HepG2 (cell line): Measurements from ENCODE around the gene TRIM62. TPM values are rescaled to one million over a fixed set of nuclear protein-coding genes. Genes with fewer than 3 reads are reported as not detected.

Experiments
- ATAC-seq: fragments of 200-7000 bp; cut with Tn5 transposase; 3 replicates; pipeline ENCODE4 v1.9.1; 2020; ENCODE audit warnings: mild to moderate bottlenecking, moderate library complexity
- BruUV-seq: library from RNA; stranded (reverse); fragments of 400-500 nt; replicated peaks from 2 replicates; lab custom pipeline; 2021; lab: Mats Ljungman, UMichigan
- CTCF ChIA-PET: fragments of 300-600 bp; formaldehyde crosslinking; extraction: SDS; loops from one replicate; lab custom pipeline; 2021; ENCODE audit warnings: low total read pairs, inconsistent platforms, low intra/inter-chr PET ratio; lab: Yijun Ruan, JAX
- POLR2A ChIA-PET: fragments of 350-600 bp; sonication (Branson Sonifier 250); formaldehyde crosslinking; loops from one replicate; lab custom pipeline; 2020; ENCODE audit warnings: antibody characterized with exemption, inconsistent platforms; lab: Yijun Ruan, JAX
- DNase-seq: peaks from one replicate; pipeline ENCODE4 v3.0.0-alpha.2; 2015; ENCODE audit warnings: low spot score
- FAIRE-seq: peaks from 3 replicates; lab custom pipeline; 2011; peaks lifted over from hg19 to GRCh38; lab: Jason Lieb, UNC
- H2AFZ ChIP-seq: one replicate; pipeline ENCODE4 v1.6.1; 2011; ENCODE audit warnings: low read length, inconsistent platforms
- H3K27ac ChIP-seq: fragments of 300-600 bp; 3 replicates; pipeline ENCODE4 v1.8.0; 2011; ENCODE audit warnings: mixed run types, mild to moderate bottlenecking, mixed read lengths, low read length, inconsistent platforms; ENCODE audit not compliant: insufficient read depth; ENCODE audit errors: extremely low read length
- H3K27me3 ChIP-seq, 2 experiments: fragments of 200-600 bp in 1 of 2; 2 replicates in 1 of 2; 3 replicates in 1 of 2; pipeline versions ENCODE4 v1.6.0 to v1.8.0; 2011; ENCODE audit warnings: low read length in 2 of 2, mild to moderate bottlenecking in 2 of 2, moderate library complexity in 2 of 2, inconsistent platforms in 1 of 2; ENCODE audit not compliant: insufficient read depth in 2 of 2, control insufficient read depth in 1 of 2
- H3K36me3 ChIP-seq, 2 experiments: fragments of 200-600 bp in 1 of 2; replicated peaks in 1 of 2; 2 replicates in 1 of 2; 3 replicates in 1 of 2; pipeline versions ENCODE4 v1.5.1 to v1.8.0; 2011; ENCODE audit warnings: low read length in 2 of 2, inconsistent platforms in 1 of 2; ENCODE audit not compliant: insufficient read depth in 2 of 2, control insufficient read depth in 1 of 2
- H3K4me1 ChIP-seq: 2 replicates; pipeline ENCODE4 v1.5.1; 2012; ENCODE audit warnings: low read length, inconsistent platforms; ENCODE audit not compliant: insufficient read depth
- H3K4me2 ChIP-seq: 2 replicates; pipeline ENCODE4 v1.6.0; 2011; ENCODE audit warnings: low read depth, low read length, inconsistent platforms
- H3K4me3 ChIP-seq, 3 experiments: fragments of 200-600 bp in 1 of 3; sonication (generic), shearing (Covaris generic) in 1 of 3; replicated peaks in 1 of 3; 2 replicates each; pipeline ENCODE4 v1.5.1; 2011 to 2016; ENCODE audit warnings: low read length in 3 of 3, inconsistent platforms in 2 of 3, low read depth in 2 of 3, mild to moderate bottlenecking in 2 of 3, control low read depth in 1 of 3, mixed read lengths in 1 of 3; ENCODE audit not compliant: insufficient read depth in 1 of 3
- H3K79me2 ChIP-seq: one replicate; pipeline ENCODE4 v1.6.1; 2011; ENCODE audit warnings: low read length, inconsistent platforms; ENCODE audit not compliant: insufficient read depth
- H3K9ac ChIP-seq: 2 replicates; pipeline ENCODE4 v1.6.0; 2011; ENCODE audit warnings: mild to moderate bottlenecking, low read depth, low read length, inconsistent platforms; ENCODE audit not compliant: insufficient read depth
- H3K9me3 ChIP-seq: 2 replicates; pipeline ENCODE4 v1.5.1; 2012; ENCODE audit warnings: mild to moderate bottlenecking, low read length
- H4K20me1 ChIP-seq: 2 replicates; pipeline ENCODE4 v1.6.0; 2011; ENCODE audit warnings: inconsistent platforms, mild to moderate bottlenecking, low read length, moderate library complexity; ENCODE audit not compliant: insufficient read depth
- BCLAF1 ChIP-seq: fragments of 450-650 bp; IDR thresholded peaks from 2 replicates; pipeline ENCODE4 v1.6.1; 2017; ENCODE audit warnings: mild to moderate bottlenecking
- FOXJ3 ChIP-seq: sonication (generic); formaldehyde crosslinking; IDR thresholded peaks from 2 replicates; pipeline ENCODE4 v1.4.0; 2020; ENCODE audit warnings: missing genetic modification reagents, mild to moderate bottlenecking, borderline replicate concordance
- GLMP ChIP-seq: sonication (generic); formaldehyde crosslinking; IDR thresholded peaks from 2 replicates; pipeline ENCODE4 v1.9.0; 2021; ENCODE audit warnings: missing genetic modification reagents, mild to moderate bottlenecking, borderline replicate concordance
- HNRNPUL1 ChIP-seq: fragments of 200-400 bp; formaldehyde crosslinking; IDR thresholded peaks from 2 replicates; pipeline ENCODE4 v1.6.1; 2017; ENCODE audit warnings: low read depth, mild to moderate bottlenecking, low read length, moderate library complexity
- NFE2L1 ChIP-seq: sonication (generic); formaldehyde crosslinking; IDR thresholded peaks from 2 replicates; pipeline ENCODE4 v1.4.0; 2020; ENCODE audit warnings: missing genetic modification reagents, mild to moderate bottlenecking, borderline replicate concordance
- PRDM15 ChIP-seq: sonication (generic); formaldehyde crosslinking; IDR thresholded peaks from 2 replicates; pipeline ENCODE4 v1.4.0; 2020; ENCODE audit warnings: missing genetic modification reagents
- SIX4 ChIP-seq: sonication (generic); formaldehyde crosslinking; IDR thresholded peaks from 2 replicates; pipeline ENCODE4 v1.4.0; 2020; ENCODE audit warnings: missing genetic modification reagents
- SOX13 ChIP-seq, 3 experiments: fragments of 450-650 bp in 1 of 3; sonication (generic) in 1 of 3; formaldehyde crosslinking in 1 of 3; IDR thresholded peaks in 2 of 3; conservative IDR thresholded peaks in 1 of 3; 2 replicates each; pipeline versions ENCODE4 v1.5.0 to v1.6.1; 2016 to 2020; ENCODE audit warnings: antibody characterized with exemption in 1 of 3, mild to moderate bottlenecking in 1 of 3, missing compliant biosample characterization in 1 of 3, missing genetic modification reagents in 1 of 3, moderate library complexity in 1 of 3
- ZNF160 ChIP-seq: sonication (generic); formaldehyde crosslinking; IDR thresholded peaks from 2 replicates; pipeline ENCODE4 v1.8.0; 2022; ENCODE audit warnings: mild to moderate bottlenecking, inconsistent platforms, missing genetic modification reagents
- WGBS: methylation state at CpG from one replicate; pipeline ENCODE4 v1.1.6; 2017; ENCODE audit warnings: low lambda C conversion rate; 5-methylcytosine and 5-hydroxymethylcytosine counted together
- in situ Hi-C: cut with HindIII; loops from 2 replicates; pipeline ENCODE4 v1.10.0; 2017; ENCODE audit warnings: low pct_unique_long_range_greater_than_20kb; ENCODE audit not compliant: extremely low pct_ligation_motif_present
- intact Hi-C: fragments of 100-400 bp; cut with micrococcal nuclease; formaldehyde crosslinking; loops from one replicate; pipeline ENCODE4 v1.10.0; 2022; ENCODE audit not compliant: unreplicated experiment
- polyA plus RNA-seq, 8 experiments: library from polyadenylated mRNA; depleted of rRNA in 3 of 8; stranded (reverse) in 7 of 8; unstranded in 1 of 8; fragments of >200 nt; fragmentation: Illumina TruSeq in 4 of 8; extraction: Trizol in 4 of 8; gene quantifications; 2 replicates each; pipeline versions ENCODE4 v1.2.1 to v1.2.3, GENCODE V29; 2011 to 2016; ENCODE audit warnings: low read depth in 4 of 8, missing spikeins in 1 of 8, mixed read lengths in 1 of 8; ENCODE audit not compliant: insufficient read depth in 1 of 8
- total RNA-seq, 5 experiments: library from RNA; depleted of rRNA; stranded (reverse); fragments of >200 nt; fragmentation: Illumina TruSeq; extraction: Trizol; gene quantifications; 2 replicates each; pipeline ENCODE4 v1.2.3, GENCODE V29; 2016; ENCODE audit warnings: low read depth in 1 of 5

The TRIM62 gene
- total and polyA plus RNA-seq, 2 of the 13 experiments (the other 11 are each of a cell fraction or from before 2014, with no cell fraction given), result 0.53 to 0.57 TPM

- Histone ChIP-seq H3K27ac (no peak overlapping the region), H3K79me2 (no peaks in the 10 kb centered on the region), H4K20me1 (no peaks in the 10 kb centered on the region), H3K4me1 (no peaks in the 10 kb centered on the region), H2AFZ (no peak overlapping the region), H3K27me3 (no peaks in the 10 kb centered on the region; a peak in 1 of 5 replicates), H3K9me3 (no peaks in the 10 kb centered on the region), H3K36me3 (peaks cover 0 to 2% of the 10 kb centered on the region in 2 experiments; a peak in 1 of 5 replicates), H3K4me3 (no peak overlapping the region), H3K4me2 (no peak overlapping the region), H3K9ac (no peak overlapping the region)
- TF ChIP-seq BCLAF1 (no peak), NFE2L1 (no peak), SOX13 (IDR thresholded peaks at IDR 0.05) (no peak), SOX13 (CRISPR knock-in tag; conservative IDR thresholded peaks at IDR 0.05 in 1 of 2, IDR thresholded peaks at IDR 0.05 in 1 of 2) (no peak), FOXJ3 (CRISPR knock-in tag) (no peak), GLMP (CRISPR knock-in tag) (no peak), HNRNPUL1 (no peak), SIX4 (CRISPR knock-in tag) (no peak), ZNF160 (CRISPR knock-in tag) (no peak), PRDM15 (CRISPR knock-in tag) (no peak)
- in situ Hi-C loops, result no loop called here
- ChIA-PET CTCF (no interaction called here), POLR2A (no interaction called here)
- intact Hi-C loops, result no loop called here
- DNase-seq, result no peak
- BruUV-seq, result no TSS peak
- no peak for ATAC-seq
- no peak for FAIRE-seq
- WGBS, result 95% methylated on average over 7 of the region's 7 CpGs
Measured at GRCh38 chr1:33096363-33097005, 85.4 kb downstream of the TRIM62 start.
